PC-3 (cell line): Measurements from ENCODE around the gene ATG101. TPM values are rescaled to one million over a fixed set of nuclear protein-coding genes. Genes with fewer than 3 reads are reported as not detected.

Experiments
- ATAC-seq: fragments of 200-7000 bp; cut with Tn5 transposase; 2 replicates; pipeline ENCODE4 v1.9.1; 2020; ENCODE audit warnings: mild to moderate bottlenecking, moderate library complexity
- BruUV-seq: library from RNA; stranded (reverse); fragments of 400-500 nt; replicated peaks from 2 replicates; lab custom pipeline; 2021; lab: Mats Ljungman, UMichigan
- CTCF ChIA-PET: fragments of 300-600 bp; sonication (Branson Sonifier 250); formaldehyde crosslinking; loops from one replicate; lab custom pipeline; 2022; ENCODE audit warnings: antibody characterized with exemption; lab: Charles Lee
- POLR2A ChIA-PET: fragments of 300-600 bp; sonication (Branson Sonifier 250); formaldehyde crosslinking; loops from one replicate; lab custom pipeline; 2022; ENCODE audit warnings: antibody characterized with exemption; ENCODE audit not compliant: unreplicated experiment; lab: Charles Lee
- DNase-seq: peaks from one replicate; pipeline ENCODE4 v3.0.0-alpha.2; 2015
- H2AFZ ChIP-seq: fragments of 300-600 bp; sonication (generic); 2 replicates; pipeline ENCODE4 v1.6.0; 2016; ENCODE audit warnings: antibody characterized with exemption, low read length
- H3F3A ChIP-seq: fragments of 300-600 bp; sonication (generic); one replicate; pipeline ENCODE4 v1.6.0; 2017; ENCODE audit warnings: antibody characterized with exemption, low read length, control low read depth, mild to moderate bottlenecking; ENCODE audit not compliant: unreplicated experiment
- H3K27ac ChIP-seq: fragments of 300-600 bp; sonication (generic); 2 replicates; pipeline ENCODE4 v1.5.1; 2016; ENCODE audit warnings: mild to moderate bottlenecking, low read length
- H3K27me3 ChIP-seq: fragments of 300-600 bp; sonication (generic); 2 replicates; pipeline ENCODE4 v1.6.1; 2016; ENCODE audit warnings: low read length, mixed read lengths
- H3K36me3 ChIP-seq: fragments of 300-600 bp; sonication (generic); 2 replicates; pipeline ENCODE4 v1.6.1; 2016; ENCODE audit warnings: low read depth, mixed run types, low read length, mixed read lengths
- H3K4me1 ChIP-seq: fragments of 300-600 bp; sonication (generic); 2 replicates; pipeline ENCODE4 v1.5.1; 2016; ENCODE audit warnings: low read length; ENCODE audit not compliant: insufficient read depth
- H3K4me2 ChIP-seq: fragments of 300-600 bp; sonication (generic); 2 replicates; pipeline ENCODE4 v1.6.0; 2016; ENCODE audit warnings: low read length
- H3K4me3 ChIP-seq: fragments of 300-600 bp; sonication (generic); 2 replicates; pipeline ENCODE4 v1.5.1; 2016; ENCODE audit warnings: mild to moderate bottlenecking, low read length, mixed read lengths
- H3K79me2 ChIP-seq: fragments of 300-600 bp; sonication (generic); 2 replicates; pipeline ENCODE4 v1.6.1; 2017; ENCODE audit warnings: low read length, mixed read lengths
- H3K9ac ChIP-seq: fragments of 300-600 bp; sonication (generic); 2 replicates; pipeline ENCODE4 v1.6.0; 2016; ENCODE audit warnings: mild to moderate bottlenecking, low read length
- H3K9me2 ChIP-seq: fragments of 300-600 bp; sonication (generic); replicated peaks from 2 replicates; pipeline ENCODE4 v1.6.1; 2016; ENCODE audit warnings: mixed run types, low read length, mixed read lengths
- H3K9me3 ChIP-seq: fragments of 300-600 bp; sonication (generic); 2 replicates; pipeline ENCODE4 v1.6.1; 2016; ENCODE audit warnings: low read length, mixed read lengths
- H4K20me1 ChIP-seq: fragments of 300-600 bp; sonication (generic); 2 replicates; pipeline ENCODE4 v1.6.1; 2016; ENCODE audit warnings: low read length, mixed read lengths
- EZH2 ChIP-seq: fragments of 300-600 bp; sonication (generic); IDR thresholded peaks from one replicate; pipeline ENCODE4 v1.6.1; 2017; ENCODE audit warnings: antibody characterized with exemption, mild to moderate bottlenecking, low read length; ENCODE audit not compliant: unreplicated experiment
- intact Hi-C: fragments of 100-400 bp; cut with micrococcal nuclease; formaldehyde crosslinking; loops from 2 replicates; pipeline ENCODE4 v1.9.0; 2023
- total RNA-seq: library from RNA; depleted of rRNA; stranded (reverse); fragments of >200 nt; gene quantifications from 2 replicates; pipeline ENCODE4 v1.2.3, GENCODE V29; 2014
- TF ChIP-seq, protein P1 (sequence below): fragments of 300-600 bp; sonication (generic); conservative IDR thresholded peaks from 2 replicates; pipeline ENCODE4 v1.5.1; 2017; ENCODE audit warnings: antibody characterized with exemption, low read depth, mild to moderate bottlenecking, low read length

The ATG101 gene
- total RNA-seq, 1 experiment from 2014 or later: 110 TPM

DNA sequence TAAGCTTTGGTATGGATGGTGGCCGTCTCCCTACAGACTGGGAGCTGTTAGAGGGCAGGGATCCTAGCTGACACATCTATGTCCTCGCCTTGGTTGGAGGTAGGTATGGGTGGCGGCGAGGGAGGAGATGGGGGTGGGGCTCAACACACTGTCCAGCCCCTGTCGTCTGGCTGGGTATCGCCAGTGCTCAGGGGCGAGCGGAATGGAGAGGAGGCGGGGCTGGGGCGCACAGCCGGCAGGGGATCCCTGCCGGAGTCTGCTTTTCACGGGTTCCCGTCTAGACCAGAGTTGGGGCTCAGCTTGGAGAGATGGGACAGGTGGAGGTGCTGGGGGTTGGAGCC, 47.0 kb upstream of the ATG101 start:
- DNase-seq (peak; percentile 42), ATAC-seq (peak; percentile 47)
- ChIA-PET POLR2A (no interaction called here), CTCF (interaction anchor here (0.5 to 2.1 kb wide), 10 partner anchors 10 to 148 kb away, joined by 3 to 16 read pairs (median 4); no protein-coding TSS in a partner anchor)
- BruUV-seq: no TSS peak
- H3K9ac ChIP-seq: peak overlapping the region; percentile 27; the same call in 1 of the 2 replicates
- no peaks in the 10 kb centered on the region for H3F3A ChIP-seq
- peaks cover 18% of the 10 kb centered on the region for H3K4me1 ChIP-seq
- H3K4me3 ChIP-seq: peak overlapping the region; percentile 79
- no peaks in the 10 kb centered on the region for H3K27me3 ChIP-seq
- H3K9me3 ChIP-seq: no peaks in the 10 kb centered on the region
- H3K9me2 ChIP-seq: no peaks in the 10 kb centered on the region
- no peak for TF ChIP-seq EZH2
- TF ChIP-seq, protein P1, sequence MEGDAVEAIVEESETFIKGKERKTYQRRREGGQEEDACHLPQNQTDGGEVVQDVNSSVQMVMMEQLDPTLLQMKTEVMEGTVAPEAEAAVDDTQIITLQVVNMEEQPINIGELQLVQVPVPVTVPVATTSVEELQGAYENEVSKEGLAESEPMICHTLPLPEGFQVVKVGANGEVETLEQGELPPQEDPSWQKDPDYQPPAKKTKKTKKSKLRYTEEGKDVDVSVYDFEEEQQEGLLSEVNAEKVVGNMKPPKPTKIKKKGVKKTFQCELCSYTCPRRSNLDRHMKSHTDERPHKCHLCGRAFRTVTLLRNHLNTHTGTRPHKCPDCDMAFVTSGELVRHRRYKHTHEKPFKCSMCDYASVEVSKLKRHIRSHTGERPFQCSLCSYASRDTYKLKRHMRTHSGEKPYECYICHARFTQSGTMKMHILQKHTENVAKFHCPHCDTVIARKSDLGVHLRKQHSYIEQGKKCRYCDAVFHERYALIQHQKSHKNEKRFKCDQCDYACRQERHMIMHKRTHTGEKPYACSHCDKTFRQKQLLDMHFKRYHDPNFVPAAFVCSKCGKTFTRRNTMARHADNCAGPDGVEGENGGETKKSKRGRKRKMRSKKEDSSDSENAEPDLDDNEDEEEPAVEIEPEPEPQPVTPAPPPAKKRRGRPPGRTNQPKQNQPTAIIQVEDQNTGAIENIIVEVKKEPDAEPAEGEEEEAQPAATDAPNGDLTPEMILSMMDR: no peak
- no peaks in the 10 kb centered on the region for H3K36me3 ChIP-seq
- H3K27ac ChIP-seq: no peak overlapping the region
- H4K20me1 ChIP-seq: no peaks in the 10 kb centered on the region
- H3K4me2 ChIP-seq: peak overlapping the region; percentile 99
- H2AFZ ChIP-seq: peak overlapping the region; percentile 96
- no peaks in the 10 kb centered on the region for H3K79me2 ChIP-seq
- intact Hi-C loops: loop anchor here (1.0 to 2.0 kb wide), 2 partner anchors 19 to 132 kb away; no protein-coding TSS in a partner anchor

DNA sequence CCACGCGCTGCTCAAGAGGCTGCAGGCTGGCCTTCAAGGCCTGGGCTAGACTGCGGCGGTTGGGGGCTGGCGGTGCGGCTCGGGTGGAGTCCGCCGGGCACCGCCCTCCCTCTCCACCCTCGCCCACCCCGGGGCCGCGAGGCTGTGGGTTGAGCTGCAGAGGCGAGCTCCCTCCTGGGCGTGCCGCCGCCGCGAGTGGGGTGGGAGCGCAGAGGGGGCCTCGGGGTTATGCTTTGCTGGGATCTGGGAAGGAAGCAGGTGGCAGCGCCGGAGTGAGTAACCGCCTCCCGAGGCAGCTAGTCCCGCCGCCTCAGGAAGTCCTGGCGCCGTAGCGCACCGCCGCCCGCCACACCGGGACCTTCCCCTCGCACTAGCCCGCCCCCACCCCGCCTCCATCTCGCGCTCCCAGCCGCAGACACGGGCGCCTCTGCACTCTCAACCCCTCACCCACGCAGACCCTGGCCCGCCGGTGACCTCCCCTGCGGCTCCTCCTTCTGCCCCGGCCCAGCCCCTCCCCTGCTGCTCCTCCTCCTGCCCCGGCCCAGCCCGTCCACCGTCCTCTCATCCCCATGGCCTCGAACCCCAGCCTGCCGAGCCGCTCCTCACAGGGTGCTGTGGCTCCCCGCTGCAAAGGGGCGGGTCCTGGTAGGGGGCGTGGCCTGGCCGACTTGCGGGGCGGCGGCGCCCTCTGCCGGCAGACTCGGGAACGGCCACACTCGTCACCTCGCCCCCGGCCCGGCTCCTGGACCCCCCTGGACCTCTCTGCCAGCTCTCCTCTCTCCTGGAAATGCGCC, 46.4 kb upstream of the ATG101 start:
- no peaks in the 10 kb centered on the region for H4K20me1 ChIP-seq
- H3K79me2 ChIP-seq: no peaks in the 10 kb centered on the region
- no TSS peak for BruUV-seq
- intact Hi-C loops: loop anchor here (1.0 to 2.0 kb wide), 2 partner anchors 19 to 133 kb away; no protein-coding TSS in a partner anchor
- H3K4me1 ChIP-seq: peaks cover 18% of the 10 kb centered on the region
- no peaks in the 10 kb centered on the region for H3K9me2 ChIP-seq
- H3K4me2 ChIP-seq: peak overlapping the region; percentile 99
- H2AFZ ChIP-seq: peak overlapping the region; percentile 96
- H3F3A ChIP-seq: no peaks in the 10 kb centered on the region
- H3K27ac ChIP-seq: no peak overlapping the region
- peak; percentile 78 for DNase-seq
- TF ChIP-seq, protein P1: peak; percentile 93
- TF ChIP-seq EZH2: no peak
- ChIA-PET POLR2A (no interaction called here), CTCF (interaction anchor here (0.6 to 2.1 kb wide), 10 partner anchors 9 to 856 kb away, joined by 3 to 16 read pairs (median 4); no protein-coding TSS in a partner anchor)
- H3K36me3 ChIP-seq: no peaks in the 10 kb centered on the region
- H3K4me3 ChIP-seq: peak overlapping the region; percentile 79
- no peaks in the 10 kb centered on the region for H3K9me3 ChIP-seq
- ATAC-seq: peak; percentile 64
- H3K9ac ChIP-seq: peak overlapping the region; percentile 27; the same call in 1 of the 2 replicates
- no peaks in the 10 kb centered on the region for H3K27me3 ChIP-seq
